GM23338 (cell line): ENCODE measurements around the gene CTDNEP1. TPM values are rescaled to one million over a fixed set of nuclear protein-coding genes. Genes with fewer than 3 reads are reported as not detected.

ENCODE experiments used
- ATAC-seq: fragments of 200-7000 bp; cut with Tn5 transposase; 3 replicates; pipeline ENCODE4 v1.9.1; 2020
- DNase-seq: peaks from one replicate; pipeline ENCODE4 v3.0.0-alpha.2; 2015; ENCODE audit warnings: low spot score
- H2AFZ ChIP-seq: fragments of 200-600 bp; sonication (generic); 2 replicates; pipeline ENCODE4 v1.8.0; 2016; ENCODE audit warnings: antibody characterized with exemption, mild to moderate bottlenecking, moderate library complexity
- H3F3A ChIP-seq: fragments of 200-600 bp; sonication (generic); replicated peaks from 2 replicates; pipeline ENCODE4 v1.8.0; 2017; ENCODE audit warnings: antibody characterized with exemption, mixed run types, low read depth
- H3K27ac ChIP-seq: fragments of 200-600 bp; sonication (generic); 2 replicates; pipeline ENCODE4 v1.6.1; 2016; ENCODE audit warnings: low read depth
- H3K27me3 ChIP-seq: fragments of 200-600 bp; sonication (generic); 2 replicates; pipeline ENCODE4 v1.8.0; 2016; ENCODE audit warnings: mild to moderate bottlenecking, mixed run types, moderate library complexity; ENCODE audit not compliant: insufficient read depth
- H3K36me3 ChIP-seq: fragments of 200-600 bp; sonication (generic); 2 replicates; pipeline ENCODE4 v1.8.0; 2016; ENCODE audit warnings: mild to moderate bottlenecking; ENCODE audit not compliant: insufficient read depth
- H3K4me1 ChIP-seq: fragments of 200-600 bp; sonication (generic); 2 replicates; pipeline ENCODE4 v1.8.0; 2016; ENCODE audit warnings: mild to moderate bottlenecking, moderate library complexity; ENCODE audit not compliant: insufficient read depth
- H3K4me2 ChIP-seq: fragments of 200-600 bp; sonication (generic); 2 replicates; pipeline ENCODE4 v1.7.1; 2017; ENCODE audit warnings: mixed run types
- H3K4me3 ChIP-seq: fragments of 200-600 bp; sonication (generic); 2 replicates; pipeline ENCODE4 v1.6.1; 2016; ENCODE audit warnings: mixed run types
- H3K79me2 ChIP-seq: fragments of 200-600 bp; sonication (generic); replicated peaks from 2 replicates; pipeline ENCODE4 v1.8.0; 2017; ENCODE audit warnings: mild to moderate bottlenecking; ENCODE audit not compliant: insufficient read depth
- H3K9me2 ChIP-seq: fragments of 200-600 bp; sonication (generic); 2 replicates; pipeline ENCODE4 v1.8.0; 2017; ENCODE audit not compliant: insufficient read depth
- H4K20me1 ChIP-seq: fragments of 200-600 bp; sonication (generic); replicated peaks from 2 replicates; pipeline ENCODE4 v1.8.0; 2017; ENCODE audit warnings: mild to moderate bottlenecking; ENCODE audit not compliant: insufficient read depth
- H3K27ac Mint-ChIP-seq: 2 replicates; pipeline ENCODE4 v1.8.0; 2020; ENCODE audit warnings: inconsistent platforms, mild to moderate bottlenecking, moderate library complexity, mixed read lengths
- H3K27me3 Mint-ChIP-seq: 3 replicates; pipeline ENCODE4 v1.8.0; 2022; ENCODE audit warnings: low read depth, mild to moderate bottlenecking, moderate library complexity, mixed read lengths, inconsistent platforms; ENCODE audit not compliant: insufficient read depth, poor library complexity
- H3K36me3 Mint-ChIP-seq: 3 replicates; pipeline ENCODE4 v1.8.0; 2021; ENCODE audit warnings: low read depth, mild to moderate bottlenecking, inconsistent platforms, moderate library complexity, mixed read lengths
- H3K4me1 Mint-ChIP-seq: 3 replicates; pipeline ENCODE4 v1.8.0; 2020; ENCODE audit warnings: mild to moderate bottlenecking, inconsistent platforms, mixed read lengths
- H3K4me3 Mint-ChIP-seq: 3 replicates; pipeline ENCODE4 v1.8.0; 2021; ENCODE audit warnings: moderate library complexity, mild to moderate bottlenecking, inconsistent platforms, mixed read lengths
- H3K9me3 Mint-ChIP-seq: 3 replicates; pipeline ENCODE4 v1.8.0; 2020; ENCODE audit warnings: moderate library complexity, mild to moderate bottlenecking, inconsistent platforms, mixed read lengths
- ETS1 ChIP-seq: IDR thresholded peaks from 2 replicates; pipeline ENCODE4 v1.6.1; 2016; ENCODE audit warnings: antibody characterized with exemption
- EZH2 ChIP-seq: fragments of 200-600 bp; sonication (generic); IDR thresholded peaks from one replicate; pipeline ENCODE4 v1.8.0; 2017; ENCODE audit warnings: antibody characterized with exemption, mild to moderate bottlenecking, low read depth; ENCODE audit not compliant: unreplicated experiment
- EZH2phosphoT487 ChIP-seq: fragments of 200-600 bp; sonication (generic); IDR thresholded peaks from one replicate; pipeline ENCODE4 v1.8.1; 2018; ENCODE audit warnings: antibody characterized with exemption; ENCODE audit not compliant: unreplicated experiment
- NANOG ChIP-seq: IDR thresholded peaks from 2 replicates; pipeline ENCODE4 v1.6.1; 2016; ENCODE audit warnings: antibody characterized with exemption, borderline replicate concordance
- POLR2AphosphoS5 ChIP-seq: IDR thresholded peaks from 2 replicates; pipeline ENCODE4 v1.6.1; 2016; ENCODE audit warnings: antibody characterized with exemption, low read depth
- ZNF114 ChIP-seq: fragments of 250-450 bp; sonication (Bioruptor Pico); IDR thresholded peaks from 2 replicates; pipeline ENCODE4 v1.5.0; 2020; ENCODE audit warnings: mild to moderate bottlenecking, moderate library complexity
- ZNF331 ChIP-seq: fragments of 250-450 bp; sonication (Bioruptor Pico); IDR thresholded peaks from 2 replicates; pipeline ENCODE4 v1.5.0; 2020; ENCODE audit warnings: low read depth, mild to moderate bottlenecking, moderate library complexity
- ZNF462 ChIP-seq: fragments of 250-450 bp; sonication (Bioruptor Pico); IDR thresholded peaks from 2 replicates; pipeline ENCODE4 v1.5.0; 2020; ENCODE audit warnings: mild to moderate bottlenecking, moderate library complexity
- polyA plus RNA-seq: library from polyadenylated mRNA; unstranded; fragments of >200 nt; fragmentation: Nextera tagmentation; extraction: Ambion mirVana; gene quantifications from 2 replicates; pipeline ENCODE4 v1.2.1, GENCODE V29; 2016
- total RNA-seq: library from RNA; depleted of rRNA; stranded (reverse); fragments of >200 nt; shearing (Covaris generic); gene quantifications from 2 replicates; pipeline ENCODE4 v1.2.3, GENCODE V29; 2014
- TF ChIP-seq, protein P1 (sequence below): IDR thresholded peaks from one replicate; pipeline ENCODE4 v1.6.1; 2018; ENCODE audit warnings: antibody characterized with exemption; ENCODE audit not compliant: unreplicated experiment

CTDNEP1 gene
- total and polyA plus RNA-seq, 2 experiments from 2014 or later, result 48.1 to 93.4 TPM

DNA sequence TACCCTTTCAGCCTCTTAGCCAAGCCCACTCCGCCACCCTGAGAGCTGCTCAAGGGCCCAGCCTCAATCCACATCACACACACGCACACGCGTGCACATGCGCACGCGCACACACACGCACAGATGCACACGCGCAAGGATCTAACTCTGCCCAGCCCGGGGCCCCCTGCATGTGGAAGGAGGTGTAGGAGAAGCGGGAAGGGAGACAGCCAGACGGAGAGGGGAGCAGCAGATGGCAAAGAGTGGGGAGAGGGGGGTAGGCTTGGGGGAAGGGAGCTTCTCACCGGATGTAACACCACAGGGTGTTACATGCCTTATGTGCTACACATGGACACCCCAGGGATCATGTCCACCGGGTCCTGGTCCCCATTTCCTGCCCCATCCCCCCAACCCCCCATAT is 47.2 kb downstream of the CTDNEP1 start:
- peak overlapping the region; percentile 89 for H3K4me2 ChIP-seq
- peaks cover 25% of the 10 kb centered on the region for H3K4me1 ChIP-seq
- no peak for DNase-seq
- H3K36me3 ChIP-seq, result peaks cover 15% of the 10 kb centered on the region
- no peak for TF ChIP-seq EZH2
- no peak for TF ChIP-seq NANOG
- TF ChIP-seq EZH2phosphoT487, result no peak
- no peak for TF ChIP-seq ZNF331 (CRISPR knock-in tag)
- no peak for TF ChIP-seq ETS1
- TF ChIP-seq POLR2AphosphoS5, result no peak
- H2AFZ ChIP-seq, result no peak overlapping the region
- H3K27ac ChIP-seq, result peak overlapping the region; percentile 70
- ATAC-seq, result no peak
- H3K27ac Mint-ChIP-seq, result peak overlapping the region; percentile 91; the same call in 1 of the 2 replicates
- H3K9me2 ChIP-seq, result no peaks in the 10 kb centered on the region
- peaks cover 40% of the 10 kb centered on the region for H3K36me3 Mint-ChIP-seq
- H3K9me3 Mint-ChIP-seq, result no peaks in the 10 kb centered on the region; the same call in 2 of the 3 replicates
- peaks cover 23% of the 10 kb centered on the region for H3K79me2 ChIP-seq
- peaks cover 10% of the 10 kb centered on the region for H4K20me1 ChIP-seq
- peak overlapping the region; percentile 55 for H3K4me3 ChIP-seq
- peak overlapping the region; percentile 80 for H3K4me3 Mint-ChIP-seq
- no peaks in the 10 kb centered on the region for H3K27me3 ChIP-seq
- H3K4me1 Mint-ChIP-seq, result peaks cover 43% of the 10 kb centered on the region
- peaks cover 10% of the 10 kb centered on the region for H3K27me3 Mint-ChIP-seq
- H3F3A ChIP-seq, result peaks cover 20% of the 10 kb centered on the region

GRCh38 chr17:7203391-7203790 is 48.1 kb downstream of the CTDNEP1 start:
- Mint-ChIP-seq H3K4me3 (0 out of 3 replicates have a peak overlapping the region, but pooled peaks have one; percentile 19), H3K4me1 (peaks cover 35% of the 10 kb centered on the region), H3K9me3 (no peaks in the 10 kb centered on the region; the same call in 2 of the 3 replicates), H3K27ac (no peak overlapping the region), H3K36me3 (peaks cover 40% of the 10 kb centered on the region), H3K27me3 (peaks cover 10% of the 10 kb centered on the region)
- no peaks in the 10 kb centered on the region for H3K9me2 ChIP-seq
- no peaks in the 10 kb centered on the region for H3K27me3 ChIP-seq
- DNase-seq (no peak), ATAC-seq (no peak)
- H2AFZ ChIP-seq, result no peak overlapping the region
- H3K4me2 ChIP-seq, result no peak overlapping the region
- peaks cover 15% of the 10 kb centered on the region for H3F3A ChIP-seq
- H3K4me3 ChIP-seq, result no peak overlapping the region
- H3K4me1 ChIP-seq, result peaks cover 15% of the 10 kb centered on the region
- H3K27ac ChIP-seq, result no peak overlapping the region
- H4K20me1 ChIP-seq, result peaks cover 10% of the 10 kb centered on the region
- H3K79me2 ChIP-seq, result peaks cover 20% of the 10 kb centered on the region
- peaks cover 15% of the 10 kb centered on the region for H3K36me3 ChIP-seq
- TF ChIP-seq ZNF462 (CRISPR knock-in tag), result no peak
- TF ChIP-seq POLR2AphosphoS5, result no peak
- TF ChIP-seq, protein P1, sequence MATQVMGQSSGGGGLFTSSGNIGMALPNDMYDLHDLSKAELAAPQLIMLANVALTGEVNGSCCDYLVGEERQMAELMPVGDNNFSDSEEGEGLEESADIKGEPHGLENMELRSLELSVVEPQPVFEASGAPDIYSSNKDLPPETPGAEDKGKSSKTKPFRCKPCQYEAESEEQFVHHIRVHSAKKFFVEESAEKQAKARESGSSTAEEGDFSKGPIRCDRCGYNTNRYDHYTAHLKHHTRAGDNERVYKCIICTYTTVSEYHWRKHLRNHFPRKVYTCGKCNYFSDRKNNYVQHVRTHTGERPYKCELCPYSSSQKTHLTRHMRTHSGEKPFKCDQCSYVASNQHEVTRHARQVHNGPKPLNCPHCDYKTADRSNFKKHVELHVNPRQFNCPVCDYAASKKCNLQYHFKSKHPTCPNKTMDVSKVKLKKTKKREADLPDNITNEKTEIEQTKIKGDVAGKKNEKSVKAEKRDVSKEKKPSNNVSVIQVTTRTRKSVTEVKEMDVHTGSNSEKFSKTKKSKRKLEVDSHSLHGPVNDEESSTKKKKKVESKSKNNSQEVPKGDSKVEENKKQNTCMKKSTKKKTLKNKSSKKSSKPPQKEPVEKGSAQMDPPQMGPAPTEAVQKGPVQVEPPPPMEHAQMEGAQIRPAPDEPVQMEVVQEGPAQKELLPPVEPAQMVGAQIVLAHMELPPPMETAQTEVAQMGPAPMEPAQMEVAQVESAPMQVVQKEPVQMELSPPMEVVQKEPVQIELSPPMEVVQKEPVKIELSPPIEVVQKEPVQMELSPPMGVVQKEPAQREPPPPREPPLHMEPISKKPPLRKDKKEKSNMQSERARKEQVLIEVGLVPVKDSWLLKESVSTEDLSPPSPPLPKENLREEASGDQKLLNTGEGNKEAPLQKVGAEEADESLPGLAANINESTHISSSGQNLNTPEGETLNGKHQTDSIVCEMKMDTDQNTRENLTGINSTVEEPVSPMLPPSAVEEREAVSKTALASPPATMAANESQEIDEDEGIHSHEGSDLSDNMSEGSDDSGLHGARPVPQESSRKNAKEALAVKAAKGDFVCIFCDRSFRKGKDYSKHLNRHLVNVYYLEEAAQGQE, result no peak
- no peak for TF ChIP-seq ZNF331 (CRISPR knock-in tag)
- no peak for TF ChIP-seq EZH2phosphoT487
- no peak for TF ChIP-seq ZNF114 (CRISPR knock-in tag)
- TF ChIP-seq ETS1, result no peak
- TF ChIP-seq EZH2, result no peak
- no peak for TF ChIP-seq NANOG
